SK-N-SH treated with all-trans-retinoic acid at 6 μM for 48 hours (cell line): Measurements from ENCODE around the gene MS4A10.
"Not testable (repeated sequence)": the region's sequence is repeated elsewhere in the genome, so short reads cannot be mapped to it uniquely, and the experiment has no call there.

Experiments used
- ARNTL ChIP-seq: fragments of 450-650 bp; formaldehyde crosslinking; IDR thresholded peaks from 2 replicates; pipeline ENCODE4 v1.5.0; 2020; ENCODE audit warnings: low read depth, mild to moderate bottlenecking, moderate library complexity, borderline replicate concordance
- BACH2 ChIP-seq: fragments of 250-450 bp; sonication (Bioruptor Pico); IDR thresholded peaks from 2 replicates; pipeline ENCODE4 v1.9.0; 2021; ENCODE audit warnings: mild to moderate bottlenecking, borderline replicate concordance
- CREB5 ChIP-seq: fragments of 250-450 bp; sonication (Bioruptor Pico); IDR thresholded peaks from 2 replicates; pipeline ENCODE4 v1.5.1; 2020; ENCODE audit warnings: low read depth, mild to moderate bottlenecking, moderate library complexity
- CSRNP3 ChIP-seq: fragments of 250-450 bp; sonication (Bioruptor Pico); IDR thresholded peaks from 2 replicates; pipeline ENCODE4 v1.5.1; 2021; ENCODE audit warnings: mild to moderate bottlenecking, moderate library complexity
- GLIS3 ChIP-seq: fragments of 250-450 bp; sonication (Bioruptor Pico); IDR thresholded peaks from 2 replicates; pipeline ENCODE4 v1.5.0; 2020; ENCODE audit warnings: mild to moderate bottlenecking, moderate library complexity
- PATZ1 ChIP-seq: fragments of 250-450 bp; sonication (Bioruptor Pico); IDR thresholded peaks from 2 replicates; pipeline ENCODE4 v1.8.0; 2020; ENCODE audit warnings: mild to moderate bottlenecking, moderate library complexity, borderline replicate concordance
- POU6F1 ChIP-seq: fragments of 250-450 bp; sonication (Bioruptor Pico); IDR thresholded peaks from 2 replicates; pipeline ENCODE4 v1.8.0; 2021; ENCODE audit warnings: low read depth, mild to moderate bottlenecking, moderate library complexity, borderline replicate concordance
- PPARA ChIP-seq: fragments of 250-450 bp; sonication (Bioruptor Pico); IDR thresholded peaks from 2 replicates; pipeline ENCODE4 v1.5.0; 2020; ENCODE audit warnings: mild to moderate bottlenecking, borderline replicate concordance
- SNAI2 ChIP-seq: fragments of 250-450 bp; sonication (Bioruptor Pico); IDR thresholded peaks from 2 replicates; pipeline ENCODE4 v1.5.0; 2020; ENCODE audit warnings: mild to moderate bottlenecking, moderate library complexity
- ZC3H10 ChIP-seq: fragments of 250-450 bp; sonication (Bioruptor Pico); IDR thresholded peaks from 2 replicates; pipeline ENCODE4 v1.5.1; 2021; ENCODE audit warnings: mild to moderate bottlenecking, moderate library complexity
- ZFP3 ChIP-seq: fragments of 250-450 bp; sonication (Bioruptor Pico); IDR thresholded peaks from 2 replicates; pipeline ENCODE4 v1.5.0; 2020; ENCODE audit warnings: mild to moderate bottlenecking, moderate library complexity
- ZFP30 ChIP-seq: fragments of 450-650 bp; formaldehyde crosslinking; IDR thresholded peaks from 2 replicates; pipeline ENCODE4 v1.5.0; 2022; ENCODE audit warnings: mild to moderate bottlenecking, moderate library complexity
- ZNF565 ChIP-seq: fragments of 450-650 bp; formaldehyde crosslinking; conservative IDR thresholded peaks from 2 replicates; pipeline ENCODE4 v1.5.0; 2020; ENCODE audit warnings: low read depth, mild to moderate bottlenecking, moderate library complexity

GRCh38 chr11:60758671-60759070 lies 26.5 kb upstream of the MS4A10 start:
- TF ChIP-seq PPARA; PATZ1 (CRISPR knock-in tag); CSRNP3 (CRISPR knock-in tag); ZFP30 (CRISPR knock-in tag); GLIS3 (CRISPR knock-in tag); BACH2 (CRISPR knock-in tag); CREB5 (CRISPR knock-in tag); ZC3H10 (CRISPR knock-in tag); POU6F1; ARNTL (CRISPR knock-in tag); SNAI2 (CRISPR knock-in tag); ZNF565; ZFP3 (CRISPR knock-in tag): not testable (repeated sequence)
